ENCODE data around the gene LKAAEAR1. TPM values are rescaled to one million over a fixed set of nuclear protein-coding genes. Genes with fewer than 3 reads are reported as not detected.

Gene LKAAEAR1
- total and polyA plus RNA-seq, 9 of the 15 experiments (the other 6 are each of a cell fraction or from before 2014, with no cell fraction given) = not detected

GRCh38 chr20:64057628-64058498 lies 26.3 kb downstream of the LKAAEAR1 start (continued):
- TF ChIP-seq TOE1 (IDR thresholded peaks at IDR 0.05; ENCODE audit: borderline replicate concordance) (no peak), TOE1 (CRISPR knock-in tag; IDR thresholded peaks at IDR 0.05; ENCODE audit: borderline replicate concordance, low read depth) (no peak), NFE2L1 (tag; IDR thresholded peaks at IDR 0.05; ENCODE audit: borderline replicate concordance, low read depth) (no peak), HBP1 (CRISPR knock-in tag; IDR thresholded peaks at IDR 0.05) (no peak), SP1 (CRISPR knock-in tag; IDR thresholded peaks at IDR 0.05) (peak; percentile 53; the same call in 1 of the 2 replicates), HNRNPH1 (optimal IDR thresholded peaks at IDR 0.05; ENCODE audit: low read depth, low read length) (no peak), NUFIP1 (IDR thresholded peaks at IDR 0.05; ENCODE audit: partially characterized antibody) (no peak), NR2C1 (IDR thresholded peaks at IDR 0.05) (no peak), NR2C1 (tag; IDR thresholded peaks at IDR 0.05) (no peak), ZBTB11 (CRISPR knock-in tag; IDR thresholded peaks at IDR 0.05) (no peak), TFAP4 (CRISPR knock-in tag; IDR thresholded peaks at IDR 0.05; ENCODE audit: borderline replicate concordance) (peak; percentile 61; the same call in 1 of the 2 replicates), PTBP1 (IDR thresholded peaks at IDR 0.05; ENCODE audit: low read depth, low read length) (no peak), ZNF324 (CRISPR knock-in tag; IDR thresholded peaks at IDR 0.05) (no peak), E2F4 (CRISPR knock-in tag; IDR thresholded peaks at IDR 0.05; ENCODE audit: low read depth) (no peak), FUS (optimal IDR thresholded peaks at IDR 0.05; ENCODE audit: low read depth, low read length) (no peak), ADNP (tag; IDR thresholded peaks at IDR 0.05) (no peak), ZNF282 (CRISPR knock-in tag; IDR thresholded peaks at IDR 0.05) (no peak), BMI1 (IDR thresholded peaks at IDR 0.05; ENCODE audit: low read length) (no peak)

Measured in K562 (cell line).